Liver (tissue), 9 donors: ENCODE measurements around the gene AKNA. TPM values are rescaled to one million over a fixed set of nuclear protein-coding genes. Genes with fewer than 3 reads are reported as not detected.

Experiments used
- DNase-seq: peaks from one replicate; pipeline ENCODE4 v3.0.0-alpha.2; 2017; ENCODE audit warnings: low spot score
- H3K27ac ChIP-seq, 2 donors: one replicate each; pipeline ENCODE4 v1.7.0; 2013; ENCODE audit warnings: inconsistent platforms in 2 of 2, low read length in 2 of 2, control low read depth in 1 of 2, low read depth in 1 of 2, mild to moderate bottlenecking in 1 of 2
- H3K27me3 ChIP-seq, 4 donors: one replicate each; pipeline versions ENCODE4 v1.6.1 to v1.7.0; 2013; ENCODE audit warnings: low read length in 3 of 4, inconsistent platforms in 1 of 4, mild to moderate bottlenecking in 1 of 4, moderate library complexity in 1 of 4; ENCODE audit not compliant: control insufficient read depth in 4 of 4, insufficient read depth in 4 of 4
- H3K36me3 ChIP-seq, 4 donors: one replicate each; pipeline versions ENCODE4 v1.6.1 to v1.7.0; 2013; ENCODE audit warnings: low read length in 3 of 4, mild to moderate bottlenecking in 3 of 4, low read depth in 1 of 4, moderate library complexity in 1 of 4; ENCODE audit not compliant: control insufficient read depth in 4 of 4, insufficient read depth in 3 of 4
- H3K4me1 ChIP-seq, 4 donors: one replicate each; pipeline versions ENCODE4 v1.6.1 to v1.7.0; 2013; ENCODE audit warnings: low read length in 3 of 4, mild to moderate bottlenecking in 3 of 4, moderate library complexity in 1 of 4; ENCODE audit not compliant: control insufficient read depth in 4 of 4, insufficient read depth in 4 of 4
- H3K4me3 ChIP-seq, 3 donors: one replicate each; pipeline versions ENCODE4 v1.6.1 to v1.7.0; 2013; ENCODE audit warnings: low read length in 3 of 3, control low read depth in 1 of 3, low read depth in 1 of 3, mild to moderate bottlenecking in 1 of 3
- H3K9ac ChIP-seq, 2 donors: one replicate each; pipeline ENCODE4 v1.7.0; 2013; ENCODE audit warnings: low read length in 2 of 2, mild to moderate bottlenecking in 2 of 2, moderate library complexity in 2 of 2, control low read depth in 1 of 2, low read depth in 1 of 2
- H3K9me3 ChIP-seq, 4 donors: one replicate each; pipeline versions ENCODE4 v1.6.1 to v1.7.0; 2013; ENCODE audit warnings: low read length in 3 of 4; ENCODE audit not compliant: control insufficient read depth in 4 of 4
- FOXA1 ChIP-seq: IDR thresholded peaks from 2 replicates; pipeline ENCODE4 v1.6.1; 2016; ENCODE audit warnings: antibody characterized with exemption
- FOXA2 ChIP-seq: IDR thresholded peaks from 2 replicates; pipeline ENCODE4 v1.6.1; 2016; ENCODE audit warnings: antibody characterized with exemption
- GABPA ChIP-seq, 2 donors: IDR thresholded peaks in 1 of 2; conservative IDR thresholded peaks in 1 of 2; 2 replicates each; pipeline ENCODE4 v1.6.1; 2016; ENCODE audit warnings: antibody characterized with exemption in 2 of 2, mild to moderate bottlenecking in 1 of 2, moderate library complexity in 1 of 2
- HNF4A ChIP-seq, 2 donors: conservative IDR thresholded peaks; 2 replicates each; pipeline ENCODE4 v1.6.1; 2016; ENCODE audit warnings: antibody characterized with exemption in 2 of 2, mild to moderate bottlenecking in 2 of 2
- HNF4G ChIP-seq: IDR thresholded peaks from 2 replicates; pipeline ENCODE4 v1.6.1; 2016; ENCODE audit warnings: antibody characterized with exemption
- JUND ChIP-seq, 2 donors: IDR thresholded peaks; 2 replicates each; pipeline ENCODE4 v1.6.1; 2016; ENCODE audit warnings: antibody characterized with exemption in 2 of 2
- NR2F2 ChIP-seq: IDR thresholded peaks from 2 replicates; pipeline ENCODE4 v1.6.1; 2016; ENCODE audit warnings: antibody characterized with exemption
- RAD21 ChIP-seq, 2 donors: IDR thresholded peaks; 2 replicates each; pipeline ENCODE4 v1.6.1; 2016; ENCODE audit warnings: antibody characterized with exemption in 2 of 2, mild to moderate bottlenecking in 2 of 2
- REST ChIP-seq: IDR thresholded peaks from 2 replicates; pipeline ENCODE4 v1.6.1; 2016; ENCODE audit warnings: antibody characterized with exemption, mild to moderate bottlenecking
- RXRA ChIP-seq, 2 donors: IDR thresholded peaks; 2 replicates each; pipeline ENCODE4 v1.6.1; 2017 to 2018; ENCODE audit warnings: antibody characterized with exemption in 2 of 2, mild to moderate bottlenecking in 1 of 2
- TAF1 ChIP-seq: conservative IDR thresholded peaks from 2 replicates; pipeline ENCODE4 v1.6.1; 2016; ENCODE audit warnings: antibody characterized with exemption, mild to moderate bottlenecking
- ZBTB33 ChIP-seq: IDR thresholded peaks from 2 replicates; pipeline ENCODE4 v1.6.1; 2016; ENCODE audit warnings: antibody characterized with exemption
- WGBS: extraction: QIAGEN DNeasy Blood & Tissue Kit; methylation state at CpG from one replicate; pipeline ENCODE4 v1.1.7; 2013; 5-methylcytosine and 5-hydroxymethylcytosine counted together
- polyA plus RNA-seq, 2 donors: library from polyadenylated mRNA; stranded (reverse) in 1 of 2; unstranded in 1 of 2; fragments of 200-250 nt in 1 of 2; fragments of >200 nt in 1 of 2; fragmentation: Nextera tagmentation in 1 of 2; extraction: Ambion mirVana in 1 of 2; gene quantifications; one replicate each; pipeline versions ENCODE4 v1.2.1 to v1.2.3, GENCODE V29; 2013 to 2015
- total RNA-seq, 2 donors: library from RNA; depleted of rRNA; stranded (reverse); fragments of >200 nt; gene quantifications; one replicate each; pipeline ENCODE4 v1.2.3, GENCODE V29; 2014
- donor health status: healthy.
- donor health status: healthy.
- donor health status: healthy.
- donor health status: healthy.
- donor health status: healthy.

AKNA gene
- total and polyA plus RNA-seq, 4 donors = 4.2 to 31.7 (median 6.9) TPM

DNA sequence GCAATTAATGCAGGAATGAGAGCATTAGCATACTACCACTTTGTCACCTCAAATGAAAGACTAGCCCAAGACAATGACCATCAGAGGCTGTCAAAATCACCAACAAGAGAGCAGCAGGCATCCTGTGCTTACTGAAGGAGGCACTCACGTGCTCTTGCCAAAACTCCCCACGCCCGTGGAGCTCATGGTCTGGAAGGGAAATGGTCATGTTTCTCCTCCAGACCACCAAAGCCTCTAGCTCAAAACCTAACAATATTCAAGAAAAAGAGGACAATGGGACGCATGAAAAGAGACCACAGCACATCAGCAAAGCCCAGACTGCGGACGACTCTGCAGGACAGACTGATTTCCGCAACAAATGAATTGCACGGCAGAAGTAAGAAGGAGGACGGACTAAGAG is 12.8 kb downstream of the AKNA start (continued):
- TF ChIP-seq RXRA (IDR thresholded peaks at IDR 0.05) (no peak), HNF4A (conservative IDR thresholded peaks at IDR 0.05) (no peak)

DNA sequence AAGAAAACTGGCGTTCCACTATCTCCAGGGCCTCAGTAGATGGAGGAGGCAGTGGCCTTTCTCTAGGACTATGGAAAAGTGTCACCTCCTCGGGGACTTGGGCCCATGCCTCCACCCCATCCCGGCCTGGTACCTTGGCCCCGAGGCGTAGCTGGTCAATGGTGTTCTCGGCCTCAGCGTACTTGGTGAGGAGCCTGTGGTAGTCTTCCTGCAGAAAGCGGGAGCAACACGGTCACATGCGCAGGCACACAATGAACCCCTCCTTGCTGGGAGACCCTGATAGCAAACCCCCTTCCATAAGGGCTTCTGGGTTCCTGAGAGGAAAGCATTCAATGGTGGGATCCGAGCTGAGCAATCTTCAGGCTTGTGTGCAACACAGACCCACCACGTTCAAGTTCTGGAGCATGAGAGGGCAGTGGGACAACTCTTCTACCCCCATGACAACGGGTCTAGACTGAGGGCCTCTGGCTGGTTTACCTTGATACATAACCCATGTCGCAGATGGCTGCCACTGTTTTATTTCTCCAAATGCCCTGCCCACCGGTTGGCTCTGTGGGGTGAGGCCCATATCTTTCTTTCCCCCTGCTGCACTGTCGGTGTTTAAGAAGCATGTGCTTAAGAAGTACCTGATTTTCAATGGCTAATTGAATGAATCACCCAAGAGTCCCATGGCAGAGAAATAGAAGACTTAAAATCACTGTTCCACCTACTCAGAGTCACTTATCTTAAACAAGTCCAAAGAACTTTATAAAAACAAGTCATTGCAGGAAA is 13.6 kb downstream of the AKNA start:
- Histone ChIP-seq H3K4me1 (peaks cover 0 to 2% (median under 1%) of the 10 kb centered on the region in 4 donors), H3K27ac (no peak overlapping the region), H3K36me3 (peaks cover 7 to 37% (median 18%) of the 10 kb centered on the region in 4 donors), H3K4me3 (no peak overlapping the region), H3K27me3 (no peaks in the 10 kb centered on the region), H3K9me3 (no peaks in the 10 kb centered on the region), H3K9ac (no peak overlapping the region)
- 92% methylated on average over 16 of the region's 16 CpGs for WGBS
- TF ChIP-seq HNF4A (conservative IDR thresholded peaks at IDR 0.05) (no peak), FOXA1 (no peak), FOXA2 (no peak)
- DNase-seq = no peak

DNA sequence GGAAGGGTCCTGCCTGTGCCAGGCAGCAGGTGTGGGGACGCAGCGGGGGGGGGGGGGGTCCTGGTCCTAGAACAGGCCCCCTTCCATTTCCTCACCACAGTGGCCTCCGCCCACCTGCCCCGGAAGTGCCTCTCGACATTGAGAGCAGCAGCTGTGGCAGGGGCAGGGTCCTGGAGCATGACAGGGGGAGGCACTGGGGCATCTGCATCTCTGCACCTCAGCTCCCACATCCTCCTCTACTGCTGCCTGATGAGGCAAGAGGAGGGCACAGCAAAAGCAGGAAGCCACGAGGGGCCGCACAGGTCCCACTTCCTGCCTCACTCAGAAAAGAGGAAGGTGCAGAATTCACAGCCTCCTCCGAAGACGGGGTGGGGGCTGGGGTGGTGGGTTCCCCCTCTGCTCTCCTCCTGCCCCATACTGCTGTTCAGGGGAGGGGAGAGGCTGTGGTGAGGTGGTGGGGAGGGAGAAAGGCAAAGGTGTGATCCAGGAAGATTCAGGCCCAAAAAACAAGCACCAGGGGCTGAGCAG is 14.8 kb downstream of the AKNA start:
- 68% methylated on average over 9 of the region's 9 CpGs for WGBS
- Histone ChIP-seq H3K4me3 (no peak overlapping the region), H3K4me1 (peaks cover 0 to 4% (median 1%) of the 10 kb centered on the region in 4 donors), H3K9me3 (no peaks in the 10 kb centered on the region), H3K9ac (no peak overlapping the region), H3K27me3 (no peaks in the 10 kb centered on the region), H3K27ac (peak overlapping the region; percentile 32 to 68), H3K36me3 (peaks cover 10 to 34% (median 20%) of the 10 kb centered on the region in 4 donors)
- TF ChIP-seq RAD21 (IDR thresholded peaks at IDR 0.05) (no peak), GABPA (IDR thresholded peaks at IDR 0.05 in 1 of 2, conservative IDR thresholded peaks at IDR 0.05 in 1 of 2) (peak in 1 of 2 donors; percentile 15), HNF4G (no peak), JUND (IDR thresholded peaks at IDR 0.05) (no peak)
- no peak for DNase-seq

GRCh38 chr9:114371973-114372917 is 15.5 kb downstream of the AKNA start:
- WGBS = 68% methylated on average over 14 of the region's 14 CpGs
- TF ChIP-seq FOXA1 (no peak), TAF1 (no peak), ZBTB33 (no peak), NR2F2 (no peak), FOXA2 (no peak), REST (no peak)
- H3K27ac ChIP-seq = peak overlapping the region; percentile 32 to 68
- peaks cover 8 to 37% (median 20%) of the 10 kb centered on the region in 4 donors for H3K36me3 ChIP-seq
- no peaks in the 10 kb centered on the region for H3K9me3 ChIP-seq
- DNase-seq = no peak
- H3K4me1 ChIP-seq = peaks cover 0 to 4% (median 1%) of the 10 kb centered on the region in 4 donors
- no peak overlapping the region for H3K9ac ChIP-seq
- H3K4me3 ChIP-seq = no peak overlapping the region
- no peaks in the 10 kb centered on the region for H3K27me3 ChIP-seq
